HepG2 (cell line): ENCODE measurements around the gene FAM20C. TPM values are rescaled to one million over a fixed set of nuclear protein-coding genes. Genes with fewer than 3 reads are reported as not detected.

Experiments
- CREM ChIP-seq, 2 experiments: sonication (generic) in 1 of 2; formaldehyde crosslinking in 1 of 2; IDR thresholded peaks; 2 replicates each; pipeline versions ENCODE4 v1.4.0 to v1.6.1; 2016 to 2020; ENCODE audit warnings: antibody characterized with exemption in 1 of 2, mild to moderate bottlenecking in 1 of 2, missing genetic modification reagents in 1 of 2
- FOXJ3 ChIP-seq: sonication (generic); formaldehyde crosslinking; IDR thresholded peaks from 2 replicates; pipeline ENCODE4 v1.4.0; 2020; ENCODE audit warnings: missing genetic modification reagents, mild to moderate bottlenecking, borderline replicate concordance
- GABPA ChIP-seq, 2 experiments: IDR thresholded peaks; 2 replicates each; pipeline ENCODE4 v1.6.1; 2011 to 2016; ENCODE audit warnings: low read depth in 2 of 2, low read length in 1 of 2, missing biosample characterization in 1 of 2, missing genetic modification characterization in 1 of 2
- HNRNPLL ChIP-seq: fragments of 200-400 bp; formaldehyde crosslinking; IDR thresholded peaks from 2 replicates; pipeline ENCODE4 v1.6.1; 2017; ENCODE audit warnings: mild to moderate bottlenecking, low read depth, low read length; ENCODE audit not compliant: poor library complexity, severe bottlenecking
- MED1 ChIP-seq: sonication (generic); formaldehyde crosslinking; IDR thresholded peaks from 2 replicates; pipeline ENCODE4 v1.4.0; 2020; ENCODE audit warnings: missing genetic modification reagents
- NCOA1 ChIP-seq: sonication (generic); formaldehyde crosslinking; IDR thresholded peaks from 2 replicates; pipeline ENCODE4 v1.9.0; 2021; ENCODE audit warnings: missing genetic modification reagents
- NONO ChIP-seq, 2 experiments: fragments of 450-650 bp in 1 of 2; sonication (generic) in 1 of 2; formaldehyde crosslinking in 1 of 2; IDR thresholded peaks in 1 of 2; conservative IDR thresholded peaks in 1 of 2; 2 replicates each; pipeline versions ENCODE4 v1.6.1 to v1.8.0; 2017 to 2022; ENCODE audit warnings: mild to moderate bottlenecking in 1 of 2, missing genetic modification reagents in 1 of 2, moderate library complexity in 1 of 2
- SALL2 ChIP-seq: sonication (generic); formaldehyde crosslinking; IDR thresholded peaks from 2 replicates; pipeline ENCODE4 v1.8.1; 2023; ENCODE audit warnings: mild to moderate bottlenecking, missing genetic modification reagents, inconsistent platforms
- SCMH1 ChIP-seq: sonication (generic); formaldehyde crosslinking; IDR thresholded peaks from 2 replicates; pipeline ENCODE4 v1.9.0; 2021; ENCODE audit warnings: missing genetic modification reagents, mild to moderate bottlenecking, borderline replicate concordance
- TEAD3 ChIP-seq: optimal IDR thresholded peaks from 2 replicates; pipeline ENCODE3; 2016; ENCODE audit warnings: borderline replicate concordance
- ZNF788 ChIP-seq: sonication (generic); formaldehyde crosslinking; IDR thresholded peaks from 2 replicates; pipeline ENCODE4 v1.5.0; 2020; ENCODE audit warnings: mild to moderate bottlenecking, missing genetic modification reagents, borderline replicate concordance
- polyA plus RNA-seq, 8 experiments: library from polyadenylated mRNA; depleted of rRNA in 3 of 8; stranded (reverse) in 7 of 8; unstranded in 1 of 8; fragments of >200 nt; fragmentation: Illumina TruSeq in 4 of 8; extraction: Trizol in 4 of 8; gene quantifications; 2 replicates each; pipeline versions ENCODE4 v1.2.1 to v1.2.3, GENCODE V29; 2011 to 2016; ENCODE audit warnings: low read depth in 4 of 8, missing spikeins in 1 of 8, mixed read lengths in 1 of 8; ENCODE audit not compliant: insufficient read depth in 1 of 8
- total RNA-seq, 5 experiments: library from RNA; depleted of rRNA; stranded (reverse); fragments of >200 nt; fragmentation: Illumina TruSeq; extraction: Trizol; gene quantifications; 2 replicates each; pipeline ENCODE4 v1.2.3, GENCODE V29; 2016; ENCODE audit warnings: low read depth in 1 of 5
- TF ChIP-seq, protein P1 (sequence below): IDR thresholded peaks from 2 replicates; pipeline ENCODE4 v1.6.1; 2016; ENCODE audit warnings: low read depth, borderline replicate concordance
- TF ChIP-seq, protein P2 (sequence below): sonication (generic); formaldehyde crosslinking; IDR thresholded peaks from 2 replicates; pipeline ENCODE4; 2020; ENCODE audit warnings: missing genetic modification reagents, mild to moderate bottlenecking, borderline replicate concordance
- TF ChIP-seq, protein P3 (sequence below): sonication (generic); formaldehyde crosslinking; IDR thresholded peaks from 2 replicates; pipeline ENCODE4 v1.9.0; 2022; ENCODE audit warnings: low read depth, missing genetic modification reagents
- TF ChIP-seq, protein P4 (sequence below): sonication (generic); formaldehyde crosslinking; IDR thresholded peaks from 2 replicates; pipeline ENCODE4 v1.4.0; 2020; ENCODE audit warnings: missing genetic modification reagents
- TF ChIP-seq, protein P5 (sequence below): sonication (generic); formaldehyde crosslinking; IDR thresholded peaks from 2 replicates; pipeline ENCODE4 v1.5.1; 2020; ENCODE audit warnings: mild to moderate bottlenecking, missing genetic modification reagents, moderate library complexity

The FAM20C gene
- total and polyA plus RNA-seq, 2 of the 13 experiments (the other 11 are each of a cell fraction or from before 2014, with no cell fraction given) = 11.9 to 19.9 TPM

DNA sequence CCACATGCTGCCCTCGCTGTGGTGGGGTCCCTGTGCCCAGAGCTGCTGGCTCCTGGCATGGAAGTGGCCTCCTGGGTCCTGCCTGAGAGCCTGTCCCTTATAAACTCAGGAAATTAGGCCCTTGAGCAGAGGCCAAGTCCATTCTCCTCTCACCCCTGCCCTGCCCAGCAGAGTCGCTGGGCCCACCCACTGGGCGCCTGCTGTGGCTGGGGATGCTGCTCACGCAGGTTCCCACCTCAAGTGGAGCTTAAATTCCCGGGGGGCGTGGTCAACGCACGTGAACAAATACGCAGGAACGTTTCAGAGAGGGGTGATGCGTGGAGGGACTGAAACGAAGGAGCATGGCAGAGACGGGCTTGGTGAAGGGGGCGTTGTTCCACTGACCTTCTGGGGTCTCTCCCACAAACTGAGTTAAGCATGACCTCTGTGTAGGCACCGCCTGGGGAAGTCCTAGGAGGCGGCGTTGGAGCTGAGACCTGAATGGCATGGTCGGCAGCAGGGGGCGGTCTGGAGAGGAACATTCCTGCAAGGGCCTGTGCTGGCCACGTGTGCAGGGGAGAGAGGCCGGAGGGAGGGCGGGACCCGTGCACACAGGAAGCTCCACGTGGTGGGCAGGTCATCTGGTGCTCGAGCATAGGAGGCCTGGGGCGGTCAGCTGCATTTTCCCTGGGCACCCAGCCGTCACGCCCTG lies 27.9 kb downstream of the FAM20C start (continued):
- TF ChIP-seq HNRNPLL (no peak), MED1 (CRISPR knock-in tag) (no peak), SCMH1 (no peak), FOXJ3 (CRISPR knock-in tag) (no peak), NONO (IDR thresholded peaks at IDR 0.05) (no peak), NONO (CRISPR knock-in tag; conservative IDR thresholded peaks at IDR 0.05) (0 out of 2 replicates have a peak, but pooled peaks have one; percentile 20), GABPA (IDR thresholded peaks at IDR 0.05; ENCODE audit: low read depth, low read length) (no peak), GABPA (CRISPR knock-in tag; IDR thresholded peaks at IDR 0.05; ENCODE audit: low read depth) (0 out of 2 replicates have a peak, but pooled peaks have one; percentile 19), ZNF788 (CRISPR knock-in tag) (0 out of 2 replicates have a peak, but pooled peaks have one; percentile 1), NCOA1 (CRISPR knock-in tag) (no peak), TEAD3 (CRISPR knock-in tag) (peak; percentile 84), CREM (IDR thresholded peaks at IDR 0.05) (no peak), CREM (CRISPR knock-in tag; IDR thresholded peaks at IDR 0.05) (no peak), SALL2 (0 out of 2 replicates have a peak, but pooled peaks have one; percentile 59)
- TF ChIP-seq, protein P1, sequence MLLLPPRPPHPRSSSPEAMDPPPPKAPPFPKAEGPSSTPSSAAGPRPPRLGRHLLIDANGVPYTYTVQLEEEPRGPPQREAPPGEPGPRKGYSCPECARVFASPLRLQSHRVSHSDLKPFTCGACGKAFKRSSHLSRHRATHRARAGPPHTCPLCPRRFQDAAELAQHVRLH (CRISPR knock-in tag) = no peak
- TF ChIP-seq, protein P2, sequence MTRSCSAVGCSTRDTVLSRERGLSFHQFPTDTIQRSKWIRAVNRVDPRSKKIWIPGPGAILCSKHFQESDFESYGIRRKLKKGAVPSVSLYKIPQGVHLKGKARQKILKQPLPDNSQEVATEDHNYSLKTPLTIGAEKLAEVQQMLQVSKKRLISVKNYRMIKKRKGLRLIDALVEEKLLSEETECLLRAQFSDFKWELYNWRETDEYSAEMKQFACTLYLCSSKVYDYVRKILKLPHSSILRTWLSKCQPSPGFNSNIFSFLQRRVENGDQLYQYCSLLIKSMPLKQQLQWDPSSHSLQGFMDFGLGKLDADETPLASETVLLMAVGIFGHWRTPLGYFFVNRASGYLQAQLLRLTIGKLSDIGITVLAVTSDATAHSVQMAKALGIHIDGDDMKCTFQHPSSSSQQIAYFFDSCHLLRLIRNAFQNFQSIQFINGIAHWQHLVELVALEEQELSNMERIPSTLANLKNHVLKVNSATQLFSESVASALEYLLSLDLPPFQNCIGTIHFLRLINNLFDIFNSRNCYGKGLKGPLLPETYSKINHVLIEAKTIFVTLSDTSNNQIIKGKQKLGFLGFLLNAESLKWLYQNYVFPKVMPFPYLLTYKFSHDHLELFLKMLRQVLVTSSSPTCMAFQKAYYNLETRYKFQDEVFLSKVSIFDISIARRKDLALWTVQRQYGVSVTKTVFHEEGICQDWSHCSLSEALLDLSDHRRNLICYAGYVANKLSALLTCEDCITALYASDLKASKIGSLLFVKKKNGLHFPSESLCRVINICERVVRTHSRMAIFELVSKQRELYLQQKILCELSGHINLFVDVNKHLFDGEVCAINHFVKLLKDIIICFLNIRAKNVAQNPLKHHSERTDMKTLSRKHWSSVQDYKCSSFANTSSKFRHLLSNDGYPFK = no peak
- TF ChIP-seq, protein P3, sequence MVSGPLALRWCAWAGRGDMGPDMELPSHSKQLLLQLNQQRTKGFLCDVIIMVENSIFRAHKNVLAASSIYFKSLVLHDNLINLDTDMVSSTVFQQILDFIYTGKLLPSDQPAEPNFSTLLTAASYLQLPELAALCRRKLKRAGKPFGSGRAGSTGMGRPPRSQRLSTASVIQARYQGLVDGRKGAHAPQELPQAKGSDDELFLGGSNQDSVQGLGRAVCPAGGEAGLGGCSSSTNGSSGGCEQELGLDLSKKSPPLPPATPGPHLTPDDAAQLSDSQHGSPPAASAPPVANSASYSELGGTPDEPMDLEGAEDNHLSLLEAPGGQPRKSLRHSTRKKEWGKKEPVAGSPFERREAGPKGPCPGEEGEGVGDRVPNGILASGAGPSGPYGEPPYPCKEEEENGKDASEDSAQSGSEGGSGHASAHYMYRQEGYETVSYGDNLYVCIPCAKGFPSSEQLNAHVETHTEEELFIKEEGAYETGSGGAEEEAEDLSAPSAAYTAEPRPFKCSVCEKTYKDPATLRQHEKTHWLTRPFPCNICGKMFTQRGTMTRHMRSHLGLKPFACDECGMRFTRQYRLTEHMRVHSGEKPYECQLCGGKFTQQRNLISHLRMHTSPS (CRISPR knock-in tag) = 0 out of 2 replicates have a peak, but pooled peaks have one; percentile 9
- TF ChIP-seq, protein P4, sequence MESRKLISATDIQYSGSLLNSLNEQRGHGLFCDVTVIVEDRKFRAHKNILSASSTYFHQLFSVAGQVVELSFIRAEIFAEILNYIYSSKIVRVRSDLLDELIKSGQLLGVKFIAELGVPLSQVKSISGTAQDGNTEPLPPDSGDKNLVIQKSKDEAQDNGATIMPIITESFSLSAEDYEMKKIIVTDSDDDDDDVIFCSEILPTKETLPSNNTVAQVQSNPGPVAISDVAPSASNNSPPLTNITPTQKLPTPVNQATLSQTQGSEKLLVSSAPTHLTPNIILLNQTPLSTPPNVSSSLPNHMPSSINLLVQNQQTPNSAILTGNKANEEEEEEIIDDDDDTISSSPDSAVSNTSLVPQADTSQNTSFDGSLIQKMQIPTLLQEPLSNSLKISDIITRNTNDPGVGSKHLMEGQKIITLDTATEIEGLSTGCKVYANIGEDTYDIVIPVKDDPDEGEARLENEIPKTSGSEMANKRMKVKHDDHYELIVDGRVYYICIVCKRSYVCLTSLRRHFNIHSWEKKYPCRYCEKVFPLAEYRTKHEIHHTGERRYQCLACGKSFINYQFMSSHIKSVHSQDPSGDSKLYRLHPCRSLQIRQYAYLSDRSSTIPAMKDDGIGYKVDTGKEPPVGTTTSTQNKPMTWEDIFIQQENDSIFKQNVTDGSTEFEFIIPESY (CRISPR knock-in tag) = peak; percentile 74
- TF ChIP-seq, protein P5, sequence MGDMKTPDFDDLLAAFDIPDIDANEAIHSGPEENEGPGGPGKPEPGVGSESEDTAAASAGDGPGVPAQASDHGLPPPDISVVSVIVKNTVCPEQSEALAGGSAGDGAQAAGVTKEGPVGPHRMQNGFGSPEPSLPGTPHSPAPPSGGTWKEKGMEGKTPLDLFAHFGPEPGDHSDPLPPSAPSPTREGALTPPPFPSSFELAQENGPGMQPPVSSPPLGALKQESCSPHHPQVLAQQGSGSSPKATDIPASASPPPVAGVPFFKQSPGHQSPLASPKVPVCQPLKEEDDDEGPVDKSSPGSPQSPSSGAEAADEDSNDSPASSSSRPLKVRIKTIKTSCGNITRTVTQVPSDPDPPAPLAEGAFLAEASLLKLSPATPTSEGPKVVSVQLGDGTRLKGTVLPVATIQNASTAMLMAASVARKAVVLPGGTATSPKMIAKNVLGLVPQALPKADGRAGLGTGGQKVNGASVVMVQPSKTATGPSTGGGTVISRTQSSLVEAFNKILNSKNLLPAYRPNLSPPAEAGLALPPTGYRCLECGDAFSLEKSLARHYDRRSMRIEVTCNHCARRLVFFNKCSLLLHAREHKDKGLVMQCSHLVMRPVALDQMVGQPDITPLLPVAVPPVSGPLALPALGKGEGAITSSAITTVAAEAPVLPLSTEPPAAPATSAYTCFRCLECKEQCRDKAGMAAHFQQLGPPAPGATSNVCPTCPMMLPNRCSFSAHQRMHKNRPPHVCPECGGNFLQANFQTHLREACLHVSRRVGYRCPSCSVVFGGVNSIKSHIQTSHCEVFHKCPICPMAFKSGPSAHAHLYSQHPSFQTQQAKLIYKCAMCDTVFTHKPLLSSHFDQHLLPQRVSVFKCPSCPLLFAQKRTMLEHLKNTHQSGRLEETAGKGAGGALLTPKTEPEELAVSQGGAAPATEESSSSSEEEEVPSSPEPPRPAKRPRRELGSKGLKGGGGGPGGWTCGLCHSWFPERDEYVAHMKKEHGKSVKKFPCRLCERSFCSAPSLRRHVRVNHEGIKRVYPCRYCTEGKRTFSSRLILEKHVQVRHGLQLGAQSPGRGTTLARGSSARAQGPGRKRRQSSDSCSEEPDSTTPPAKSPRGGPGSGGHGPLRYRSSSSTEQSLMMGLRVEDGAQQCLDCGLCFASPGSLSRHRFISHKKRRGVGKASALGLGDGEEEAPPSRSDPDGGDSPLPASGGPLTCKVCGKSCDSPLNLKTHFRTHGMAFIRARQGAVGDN (CRISPR knock-in tag) = peak; percentile 52
